ENCODE data around the gene MOCS3.

DNA sequence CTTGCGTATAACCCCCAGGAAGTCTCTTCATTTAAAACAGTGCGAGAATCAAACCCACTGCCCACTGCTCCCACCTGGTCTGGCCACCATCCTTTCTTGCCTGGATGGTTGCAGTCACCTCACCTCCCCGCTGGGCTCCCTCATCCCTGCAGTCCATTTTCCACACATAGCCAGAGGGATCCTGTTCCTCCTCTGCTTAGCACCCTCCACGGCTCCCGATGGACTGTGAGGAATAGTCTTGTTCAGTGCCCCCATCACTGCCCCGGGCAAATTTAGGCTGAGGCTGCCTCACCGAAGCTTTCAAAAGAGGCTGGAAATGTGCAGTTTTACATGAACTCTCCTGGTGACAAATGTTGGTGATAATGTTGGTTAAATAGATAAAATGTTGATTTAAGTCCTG is 46.6 kb downstream of the MOCS3 start:
- TF ChIP-seq, protein P1, sequence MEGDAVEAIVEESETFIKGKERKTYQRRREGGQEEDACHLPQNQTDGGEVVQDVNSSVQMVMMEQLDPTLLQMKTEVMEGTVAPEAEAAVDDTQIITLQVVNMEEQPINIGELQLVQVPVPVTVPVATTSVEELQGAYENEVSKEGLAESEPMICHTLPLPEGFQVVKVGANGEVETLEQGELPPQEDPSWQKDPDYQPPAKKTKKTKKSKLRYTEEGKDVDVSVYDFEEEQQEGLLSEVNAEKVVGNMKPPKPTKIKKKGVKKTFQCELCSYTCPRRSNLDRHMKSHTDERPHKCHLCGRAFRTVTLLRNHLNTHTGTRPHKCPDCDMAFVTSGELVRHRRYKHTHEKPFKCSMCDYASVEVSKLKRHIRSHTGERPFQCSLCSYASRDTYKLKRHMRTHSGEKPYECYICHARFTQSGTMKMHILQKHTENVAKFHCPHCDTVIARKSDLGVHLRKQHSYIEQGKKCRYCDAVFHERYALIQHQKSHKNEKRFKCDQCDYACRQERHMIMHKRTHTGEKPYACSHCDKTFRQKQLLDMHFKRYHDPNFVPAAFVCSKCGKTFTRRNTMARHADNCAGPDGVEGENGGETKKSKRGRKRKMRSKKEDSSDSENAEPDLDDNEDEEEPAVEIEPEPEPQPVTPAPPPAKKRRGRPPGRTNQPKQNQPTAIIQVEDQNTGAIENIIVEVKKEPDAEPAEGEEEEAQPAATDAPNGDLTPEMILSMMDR (IDR thresholded peaks at IDR 0.05): no peak
- TF ChIP-seq POLR2A (IDR thresholded peaks at IDR 0.05): no peak

Measured in sigmoid colon (tissue), 3 donors.